SK-N-SH treated with all-trans-retinoic acid at 6 μM for 48 hours (cell line): ENCODE data around the gene XRCC4.

Source experiments
- ATAC-seq: fragments of 200-7000 bp; cut with Tn5 transposase; 3 replicates; pipeline ENCODE4 v1.9.1; 2020; ENCODE audit warnings: mild to moderate bottlenecking, moderate library complexity
- BACH2 ChIP-seq: fragments of 250-450 bp; sonication (Bioruptor Pico); IDR thresholded peaks from 2 replicates; pipeline ENCODE4 v1.9.0; 2021; ENCODE audit warnings: mild to moderate bottlenecking, borderline replicate concordance
- CREB5 ChIP-seq: fragments of 250-450 bp; sonication (Bioruptor Pico); IDR thresholded peaks from 2 replicates; pipeline ENCODE4 v1.5.1; 2020; ENCODE audit warnings: low read depth, mild to moderate bottlenecking, moderate library complexity
- CSDC2 ChIP-seq: fragments of 250-450 bp; sonication (Bioruptor Pico); IDR thresholded peaks from 2 replicates; pipeline ENCODE4 v1.5.0; 2020; ENCODE audit warnings: mild to moderate bottlenecking, moderate library complexity
- ESRRG ChIP-seq: fragments of 250-450 bp; sonication (Bioruptor Pico); IDR thresholded peaks from 2 replicates; pipeline ENCODE4 v1.6.1; 2021; ENCODE audit warnings: mild to moderate bottlenecking
- ISL1 ChIP-seq: fragments of 250-450 bp; sonication (Bioruptor Pico); IDR thresholded peaks from 2 replicates; pipeline ENCODE4 v2.1.2; 2022; ENCODE audit warnings: mild to moderate bottlenecking, moderate library complexity
- OSR1 ChIP-seq: fragments of 250-450 bp; sonication (Bioruptor Pico); IDR thresholded peaks from 2 replicates; pipeline ENCODE4 v1.8.0; 2022; ENCODE audit warnings: moderate library complexity, mild to moderate bottlenecking, inconsistent platforms
- PATZ1 ChIP-seq: fragments of 250-450 bp; sonication (Bioruptor Pico); IDR thresholded peaks from 2 replicates; pipeline ENCODE4 v1.8.0; 2020; ENCODE audit warnings: mild to moderate bottlenecking, moderate library complexity, borderline replicate concordance
- POU6F1 ChIP-seq: fragments of 250-450 bp; sonication (Bioruptor Pico); IDR thresholded peaks from 2 replicates; pipeline ENCODE4 v1.8.0; 2021; ENCODE audit warnings: low read depth, mild to moderate bottlenecking, moderate library complexity, borderline replicate concordance
- PPARA ChIP-seq: fragments of 250-450 bp; sonication (Bioruptor Pico); IDR thresholded peaks from 2 replicates; pipeline ENCODE4 v1.5.0; 2020; ENCODE audit warnings: mild to moderate bottlenecking, borderline replicate concordance
- RARB ChIP-seq: fragments of 250-450 bp; sonication (Bioruptor Pico); IDR thresholded peaks from 2 replicates; pipeline ENCODE4 v1.8.0; 2021; ENCODE audit warnings: mild to moderate bottlenecking, moderate library complexity
- SNAI2 ChIP-seq: fragments of 250-450 bp; sonication (Bioruptor Pico); IDR thresholded peaks from 2 replicates; pipeline ENCODE4 v1.5.0; 2020; ENCODE audit warnings: mild to moderate bottlenecking, moderate library complexity
- TOX ChIP-seq: fragments of 250-450 bp; sonication (Bioruptor Pico); IDR thresholded peaks from 2 replicates; pipeline ENCODE4 v1.8.0; 2021; ENCODE audit warnings: mild to moderate bottlenecking, moderate library complexity, borderline replicate concordance
- TSHZ2 ChIP-seq: fragments of 250-450 bp; sonication (Bioruptor Pico); IDR thresholded peaks from 2 replicates; pipeline ENCODE4 v1.5.0; 2020; ENCODE audit warnings: mild to moderate bottlenecking, moderate library complexity
- ZC3H10 ChIP-seq: fragments of 250-450 bp; sonication (Bioruptor Pico); IDR thresholded peaks from 2 replicates; pipeline ENCODE4 v1.5.1; 2021; ENCODE audit warnings: mild to moderate bottlenecking, moderate library complexity
- ZFP30 ChIP-seq: fragments of 450-650 bp; formaldehyde crosslinking; IDR thresholded peaks from 2 replicates; pipeline ENCODE4 v1.5.0; 2022; ENCODE audit warnings: mild to moderate bottlenecking, moderate library complexity
- ZNF565 ChIP-seq: fragments of 450-650 bp; formaldehyde crosslinking; conservative IDR thresholded peaks from 2 replicates; pipeline ENCODE4 v1.5.0; 2020; ENCODE audit warnings: low read depth, mild to moderate bottlenecking, moderate library complexity
- ZNF70 ChIP-seq: fragments of 450-650 bp; formaldehyde crosslinking; IDR thresholded peaks from 2 replicates; pipeline ENCODE4 v1.5.0; 2020; ENCODE audit warnings: mild to moderate bottlenecking, moderate library complexity
- ZNF8 ChIP-seq: fragments of 450-650 bp; formaldehyde crosslinking; IDR thresholded peaks from 2 replicates; pipeline ENCODE4 v1.5.0; 2020; ENCODE audit warnings: mild to moderate bottlenecking, moderate library complexity

XRCC4 gene

GRCh38 chr5:83400241-83400640 is 322.9 kb downstream of the XRCC4 start (continued):
- no peak for TF ChIP-seq TSHZ2

GRCh38 chr5:83400701-83401100 is 323.4 kb downstream of the XRCC4 start:
- ATAC-seq, result no peak
- no peak for TF ChIP-seq ZC3H10 (CRISPR knock-in tag)
- no peak for TF ChIP-seq SNAI2
- no peak for TF ChIP-seq BACH2 (CRISPR knock-in tag)
- no peak for TF ChIP-seq CREB5 (CRISPR knock-in tag)
- no peak for TF ChIP-seq TSHZ2
- TF ChIP-seq POU6F1 (CRISPR knock-in tag), result no peak
- no peak for TF ChIP-seq CSDC2 (CRISPR knock-in tag)
- no peak for TF ChIP-seq TOX (CRISPR knock-in tag)

GRCh38 chr5:83401122-83401731 is 323.9 kb downstream of the XRCC4 start:
- ATAC-seq, result no peak

GRCh38 chr5:83401775-83402174 is 324.4 kb downstream of the XRCC4 start:
- no peak for ATAC-seq
- TF ChIP-seq PATZ1, result no peak
- no peak for TF ChIP-seq ISL1 (CRISPR knock-in tag)
- TF ChIP-seq ESRRG, result no peak
- TF ChIP-seq ZNF8 (CRISPR knock-in tag), result no peak
- TF ChIP-seq CREB5 (CRISPR knock-in tag), result no peak
- TF ChIP-seq RARB (CRISPR knock-in tag), result no peak
- no peak for TF ChIP-seq ZNF70 (CRISPR knock-in tag)
- TF ChIP-seq BACH2 (CRISPR knock-in tag), result no peak
- TF ChIP-seq POU6F1 (CRISPR knock-in tag), result no peak
- TF ChIP-seq PPARA, result no peak
- TF ChIP-seq ZNF565 (CRISPR knock-in tag), result no peak
- no peak for TF ChIP-seq OSR1 (CRISPR knock-in tag)
- no peak for TF ChIP-seq ZFP30 (CRISPR knock-in tag)

More at GRCh38 chr5:83401122-83401731, 323.9 kb downstream of the XRCC4 start:
- TF ChIP-seq POU6F1 (CRISPR knock-in tag), result no peak
- TF ChIP-seq ISL1 (CRISPR knock-in tag), result peak; percentile 4; the same call in 1 of the 2 replicates
